SK-N-SH (cell line): ENCODE data around the gene AQP1. TPM values are rescaled to one million over a fixed set of nuclear protein-coding genes. Genes with fewer than 3 reads are reported as not detected.

Experiments used
- CTCF ChIA-PET: fragments of 300-600, 350-600 bp; formaldehyde crosslinking; extraction: SDS; loops from one replicate; lab custom pipeline; 2021; lab: Yijun Ruan, JAX
- POLR2A ChIA-PET: fragments of 350-600 bp; sonication (Branson Sonifier 250); formaldehyde crosslinking; extraction: SDS; loops from one replicate; lab custom pipeline; 2020; ENCODE audit warnings: antibody characterized with exemption, inconsistent platforms; lab: Yijun Ruan, JAX
- DNase-seq: peaks from one replicate; pipeline ENCODE4 v3.0.0; 2012
- H2AFZ ChIP-seq: fragments of 200-600 bp; sonication (generic); 2 replicates; pipeline ENCODE4 v1.8.1; 2016; ENCODE audit warnings: antibody characterized with exemption, mild to moderate bottlenecking, low read depth
- H3F3A ChIP-seq: fragments of 200-600 bp; sonication (generic); replicated peaks from 2 replicates; pipeline ENCODE3; 2016; ENCODE audit warnings: antibody characterized with exemption, mild to moderate bottlenecking; ENCODE audit not compliant: insufficient read depth
- H3K27ac ChIP-seq, 2 experiments: fragments of 200-500 bp in 1 of 2; fragments of 200-600 bp in 1 of 2; sonication (Bioruptor generic) in 1 of 2; sonication (generic), shearing (Covaris generic) in 1 of 2; 2 replicates each; pipeline versions ENCODE4 v1.5.1 to v1.6.1; 2014 to 2016; ENCODE audit warnings: low read depth in 2 of 2, inconsistent platforms in 1 of 2, low read length in 1 of 2, mild to moderate bottlenecking in 1 of 2, mixed read lengths in 1 of 2
- H3K27me3 ChIP-seq: fragments of 200-600 bp; sonication (generic), shearing (Covaris generic); 2 replicates; pipeline ENCODE4 v1.6.1; 2016; ENCODE audit warnings: mixed run types; ENCODE audit not compliant: insufficient read depth
- H3K36me3 ChIP-seq, 2 experiments: fragments of 200-500 bp in 1 of 2; fragments of 200-600 bp in 1 of 2; sonication (Bioruptor generic) in 1 of 2; sonication (generic) in 1 of 2; replicated peaks in 1 of 2; 2 replicates each; pipeline versions ENCODE3 to v1.5.1; 2014 to 2016; ENCODE audit warnings: low read length in 1 of 2, mild to moderate bottlenecking in 1 of 2; ENCODE audit not compliant: insufficient read depth in 2 of 2, control insufficient read depth in 1 of 2
- H3K4me1 ChIP-seq, 2 experiments: fragments of 200-500 bp in 1 of 2; fragments of 200-600 bp in 1 of 2; sonication (Bioruptor generic) in 1 of 2; sonication (generic), shearing (Covaris generic) in 1 of 2; 2 replicates each; pipeline versions ENCODE4 v1.5.1 to v1.6.1; 2014 to 2016; ENCODE audit warnings: low read depth in 1 of 2, low read length in 1 of 2, mixed run types in 1 of 2; ENCODE audit not compliant: insufficient read depth in 2 of 2, control insufficient read depth in 1 of 2
- H3K4me2 ChIP-seq: fragments of 200-600 bp; sonication (generic), shearing (Covaris generic); 2 replicates; pipeline ENCODE4 v1.6.1; 2017; ENCODE audit warnings: mixed run types
- H3K4me3 ChIP-seq, 2 experiments: fragments of 200-500 bp in 1 of 2; fragments of 200-600 bp in 1 of 2; sonication (Bioruptor generic) in 1 of 2; sonication (generic), shearing (Covaris generic) in 1 of 2; 2 replicates each; pipeline versions ENCODE4 v1.5.1 to v1.8.1; 2014 to 2016; ENCODE audit warnings: low read depth in 2 of 2, inconsistent platforms in 1 of 2, low read length in 1 of 2, mild to moderate bottlenecking in 1 of 2, mixed read lengths in 1 of 2, moderate library complexity in 1 of 2
- H3K79me2 ChIP-seq: fragments of 200-600 bp; sonication (generic); 2 replicates; pipeline ENCODE4 v1.8.1; 2017; ENCODE audit warnings: mild to moderate bottlenecking; ENCODE audit not compliant: insufficient read depth
- H3K9ac ChIP-seq: fragments of 200-600 bp; sonication (generic); 2 replicates; pipeline ENCODE4 v1.6.1; 2017; ENCODE audit warnings: mixed run types
- H3K9me2 ChIP-seq: fragments of 200-600 bp; sonication (generic); 2 replicates; pipeline ENCODE4 v1.6.1; 2017; ENCODE audit warnings: mixed run types
- H3K9me3 ChIP-seq: fragments of 200-600 bp; sonication (generic); 2 replicates; pipeline ENCODE4 v1.6.1; 2017; ENCODE audit warnings: mixed run types, mild to moderate bottlenecking, moderate library complexity
- H4K20me1 ChIP-seq: fragments of 200-600 bp; sonication (generic); 2 replicates; pipeline ENCODE4 v1.6.1; 2017; ENCODE audit warnings: mild to moderate bottlenecking, mixed run types; ENCODE audit not compliant: insufficient read depth
- ELF1 ChIP-seq: IDR thresholded peaks from 2 replicates; pipeline ENCODE4 v1.4.0; 2012
- EP300 ChIP-seq, 2 experiments: IDR thresholded peaks; 2 replicates each; pipeline versions ENCODE4 v1.4.0 to v1.6.1; 2012; ENCODE audit warnings: borderline replicate concordance in 1 of 2, low read depth in 1 of 2, low read length in 1 of 2
- EZH2phosphoT487 ChIP-seq: fragments of 200-600 bp; sonication (generic); IDR thresholded peaks from 2 replicates; pipeline ENCODE4 v1.6.1; 2017; ENCODE audit warnings: low read depth, mixed run types, mild to moderate bottlenecking, antibody characterized with exemption, moderate library complexity, borderline replicate concordance
- FOXJ3 ChIP-seq: sonication (generic); formaldehyde crosslinking; IDR thresholded peaks from 2 replicates; pipeline ENCODE4 v1.5.1; 2020; ENCODE audit warnings: mild to moderate bottlenecking, missing genetic modification reagents
- FOXM1 ChIP-seq: IDR thresholded peaks from 2 replicates; pipeline ENCODE4 v1.4.0; 2012; ENCODE audit warnings: low read depth, mild to moderate bottlenecking
- GATA2 ChIP-seq: sonication (generic); formaldehyde crosslinking; IDR thresholded peaks from 2 replicates; pipeline ENCODE4 v1.5.0; 2020; ENCODE audit warnings: mild to moderate bottlenecking, missing genetic modification reagents
- NFIC ChIP-seq: IDR thresholded peaks from 2 replicates; pipeline ENCODE4 v1.4.0; 2012; ENCODE audit warnings: borderline replicate concordance
- RAD21 ChIP-seq: IDR thresholded peaks from 2 replicates; pipeline ENCODE4 v1.6.1; 2012; ENCODE audit warnings: mild to moderate bottlenecking, low read length
- RCOR1 ChIP-seq: fragments of 150-350 bp; IDR thresholded peaks from 2 replicates; pipeline ENCODE4 v1.6.1; 2017; ENCODE audit warnings: antibody characterized with exemption, low read length
- REST ChIP-seq: IDR thresholded peaks from 2 replicates; pipeline ENCODE4 v1.6.1; 2012; ENCODE audit warnings: mild to moderate bottlenecking, low read depth, low read length, moderate library complexity
- SIN3A ChIP-seq: IDR thresholded peaks from 2 replicates; pipeline ENCODE4 v1.6.1; 2012; ENCODE audit warnings: low read depth, mild to moderate bottlenecking, low read length, moderate library complexity, borderline replicate concordance
- TCF12 ChIP-seq: IDR thresholded peaks from 2 replicates; pipeline ENCODE4 v1.4.0; 2012
- YY1 ChIP-seq: IDR thresholded peaks from 2 replicates; pipeline ENCODE4 v1.4.0; 2012; ENCODE audit warnings: low read depth, mild to moderate bottlenecking
- WGBS: methylation state at CpG from one replicate; pipeline ENCODE4 v1.1.6; 2017; ENCODE audit warnings: low lambda C conversion rate; 5-methylcytosine and 5-hydroxymethylcytosine counted together
- polyA plus RNA-seq, 3 experiments: library from polyadenylated mRNA; depleted of rRNA; stranded (reverse); fragments of >200 nt; gene quantifications; 2 replicates each; pipeline ENCODE4 v1.2.3, GENCODE V29; 2012
- TF ChIP-seq, protein P1 (sequence below): fragments of 150-350 bp; IDR thresholded peaks from 2 replicates; pipeline ENCODE4 v1.6.1; 2017; ENCODE audit warnings: antibody characterized with exemption, low read length, low read depth, borderline replicate concordance
- TF ChIP-seq, protein P2 (sequence below): IDR thresholded peaks from 2 replicates; pipeline ENCODE4 v1.4.0; 2012; ENCODE audit warnings: low read depth, borderline replicate concordance
- TF ChIP-seq, protein P3 (sequence below): IDR thresholded peaks from 2 replicates; pipeline ENCODE4; 2012
- TF ChIP-seq, protein P4 (sequence below): IDR thresholded peaks from 2 replicates; pipeline ENCODE4 v1.4.0; 2012; ENCODE audit warnings: low read depth

AQP1 gene
- polyA plus RNA-seq, 1 of the 3 experiments (the other 2 are of a cell fraction): 1.7 TPM

DNA sequence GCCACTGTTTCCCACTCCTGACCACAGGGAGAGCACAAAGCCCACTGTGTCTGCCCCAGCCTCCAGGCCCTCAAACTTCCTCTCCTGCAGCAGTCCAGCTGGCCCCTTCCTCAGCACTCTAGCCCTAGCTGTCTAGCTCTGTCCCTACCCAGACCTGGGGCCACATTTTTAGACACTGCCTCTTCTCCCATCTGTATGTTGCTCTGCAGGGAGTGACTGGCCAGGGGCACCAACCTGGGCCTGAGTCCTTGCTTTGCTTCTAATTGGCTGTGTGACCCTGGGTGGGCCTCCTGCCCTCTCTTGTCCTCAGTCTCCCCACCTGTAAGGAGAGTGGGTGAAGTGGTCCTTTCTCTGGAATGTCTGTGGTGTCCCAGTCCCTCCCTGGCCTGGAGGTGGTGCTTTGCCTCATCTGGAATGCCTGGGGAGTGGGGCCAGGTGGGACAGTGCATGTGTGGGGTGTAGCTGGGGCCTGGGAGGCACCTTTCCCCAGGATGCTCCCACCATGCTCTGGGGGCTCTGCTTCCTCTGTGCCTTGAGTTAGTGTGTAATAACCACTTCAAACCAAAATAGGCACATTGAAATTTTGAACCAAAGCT lies 25.1 kb downstream of the AQP1 start:
- Histone ChIP-seq H3K9ac (no peak overlapping the region), H3K4me3 (no peak overlapping the region), H3K27me3 (no peaks in the 10 kb centered on the region; the same call in 1 of the 2 replicates), H3K79me2 (no peaks in the 10 kb centered on the region), H3K27ac (no peak overlapping the region), H4K20me1 (no peaks in the 10 kb centered on the region), H3F3A (no peaks in the 10 kb centered on the region), H3K4me2 (no peak overlapping the region), H3K36me3 (no peaks in the 10 kb centered on the region), H3K4me1 (peaks cover 0 to 18% of the 10 kb centered on the region in 2 experiments; a peak in 1 of 4 replicates), H2AFZ (no peak overlapping the region), H3K9me3 (no peaks in the 10 kb centered on the region), H3K9me2 (no peaks in the 10 kb centered on the region)
- TF ChIP-seq TCF12 (no peak), NFIC (no peak), EZH2phosphoT487 (no peak)
- CTCF ChIA-PET: interaction anchor here (0.8 to 9.6 kb wide), 7 partner anchors 13 to 253 kb away, joined by 3 to 103 read pairs (median 3); no protein-coding TSS in a partner anchor
- DNase-seq: peak; percentile 14
- POLR2A ChIA-PET: no interaction called here

DNA sequence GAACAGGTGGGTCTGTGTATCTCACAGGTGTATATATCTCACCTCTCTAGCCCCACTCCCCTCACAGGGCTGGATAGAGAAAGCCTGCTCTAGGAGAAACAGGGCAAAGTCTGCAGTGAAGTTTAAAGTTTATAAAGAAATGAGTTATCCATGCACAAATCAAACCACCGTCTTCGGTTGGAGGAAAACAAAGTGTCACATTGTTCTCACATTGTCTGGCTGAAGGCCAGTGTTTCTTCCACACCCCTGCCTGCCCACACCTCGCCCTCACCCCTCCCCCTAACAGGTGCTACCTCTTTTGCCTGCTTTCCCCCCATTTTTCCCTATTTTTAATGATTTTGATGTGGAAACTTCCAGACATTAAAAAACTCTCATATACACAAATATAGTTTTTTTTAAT lies 25.8 kb downstream of the AQP1 start:
- H3F3A ChIP-seq: no peaks in the 10 kb centered on the region
- no peak for DNase-seq
- H3K27ac ChIP-seq: no peak overlapping the region
- H2AFZ ChIP-seq: no peak overlapping the region
- no peak overlapping the region for H3K9ac ChIP-seq
- H3K79me2 ChIP-seq: no peaks in the 10 kb centered on the region
- POLR2A ChIA-PET: no interaction called here
- no peak overlapping the region for H3K4me3 ChIP-seq
- no peaks in the 10 kb centered on the region for H4K20me1 ChIP-seq
- TF ChIP-seq EP300 (IDR thresholded peaks at IDR 0.05; ENCODE audit: borderline replicate concordance in 1 of 2, low read depth in 1 of 2, low read length in 1 of 2): no peak
- TF ChIP-seq RAD21: no peak
- no peak for TF ChIP-seq SIN3A
- TF ChIP-seq NFIC: no peak
- TF ChIP-seq TCF12: no peak
- no peak for TF ChIP-seq GATA2 (CRISPR knock-in tag)
- no peak for TF ChIP-seq YY1
- TF ChIP-seq FOXJ3 (CRISPR knock-in tag): no peak
- no peak for TF ChIP-seq ELF1
- TF ChIP-seq, protein P1, sequence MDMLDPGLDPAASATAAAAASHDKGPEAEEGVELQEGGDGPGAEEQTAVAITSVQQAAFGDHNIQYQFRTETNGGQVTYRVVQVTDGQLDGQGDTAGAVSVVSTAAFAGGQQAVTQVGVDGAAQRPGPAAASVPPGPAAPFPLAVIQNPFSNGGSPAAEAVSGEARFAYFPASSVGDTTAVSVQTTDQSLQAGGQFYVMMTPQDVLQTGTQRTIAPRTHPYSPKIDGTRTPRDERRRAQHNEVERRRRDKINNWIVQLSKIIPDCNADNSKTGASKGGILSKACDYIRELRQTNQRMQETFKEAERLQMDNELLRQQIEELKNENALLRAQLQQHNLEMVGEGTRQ: no peak
- TF ChIP-seq, protein P2, sequence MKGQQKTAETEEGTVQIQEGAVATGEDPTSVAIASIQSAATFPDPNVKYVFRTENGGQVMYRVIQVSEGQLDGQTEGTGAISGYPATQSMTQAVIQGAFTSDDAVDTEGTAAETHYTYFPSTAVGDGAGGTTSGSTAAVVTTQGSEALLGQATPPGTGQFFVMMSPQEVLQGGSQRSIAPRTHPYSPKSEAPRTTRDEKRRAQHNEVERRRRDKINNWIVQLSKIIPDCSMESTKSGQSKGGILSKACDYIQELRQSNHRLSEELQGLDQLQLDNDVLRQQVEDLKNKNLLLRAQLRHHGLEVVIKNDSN: no peak
- TF ChIP-seq, protein P3, sequence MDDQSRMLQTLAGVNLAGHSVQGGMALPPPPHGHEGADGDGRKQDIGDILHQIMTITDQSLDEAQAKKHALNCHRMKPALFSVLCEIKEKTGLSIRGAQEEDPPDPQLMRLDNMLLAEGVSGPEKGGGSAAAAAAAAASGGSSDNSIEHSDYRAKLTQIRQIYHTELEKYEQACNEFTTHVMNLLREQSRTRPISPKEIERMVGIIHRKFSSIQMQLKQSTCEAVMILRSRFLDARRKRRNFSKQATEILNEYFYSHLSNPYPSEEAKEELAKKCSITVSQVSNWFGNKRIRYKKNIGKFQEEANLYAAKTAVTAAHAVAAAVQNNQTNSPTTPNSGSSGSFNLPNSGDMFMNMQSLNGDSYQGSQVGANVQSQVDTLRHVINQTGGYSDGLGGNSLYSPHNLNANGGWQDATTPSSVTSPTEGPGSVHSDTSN: no peak
- TF ChIP-seq, protein P4, sequence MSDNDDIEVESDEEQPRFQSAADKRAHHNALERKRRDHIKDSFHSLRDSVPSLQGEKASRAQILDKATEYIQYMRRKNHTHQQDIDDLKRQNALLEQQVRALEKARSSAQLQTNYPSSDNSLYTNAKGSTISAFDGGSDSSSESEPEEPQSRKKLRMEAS: no peak
- TF ChIP-seq RCOR1: no peak
- TF ChIP-seq REST: no peak
- TF ChIP-seq FOXM1: no peak
- TF ChIP-seq, all 33 proteins: peak for 0
- Histone ChIP-seq H3K4me2 (no peak overlapping the region), H3K27me3 (no peaks in the 10 kb centered on the region; the same call in 1 of the 2 replicates), H3K36me3 (no peaks in the 10 kb centered on the region), H3K4me1 (peaks cover 0 to 17% of the 10 kb centered on the region in 2 experiments; a peak in 1 of 4 replicates), H3K9me2 (no peaks in the 10 kb centered on the region), H3K9me3 (no peaks in the 10 kb centered on the region)
- CTCF ChIA-PET: interaction anchor here (1.3 to 9.6 kb wide), 8 partner anchors 19 to 778 kb away, joined by 4 to 103 read pairs (median 40); partner anchors contain the start of genes AQP1 and GHRHR
- WGBS: 68% methylated on average over 3 of the region's 3 CpGs
